HG02798 (cell line): ENCODE data around the gene CYP2B6.
"Not testable (repeated sequence)": the region's sequence is repeated elsewhere in the genome, so short reads cannot be mapped to it uniquely, and the experiment has no call there.

Experiments
- ATAC-seq: cut with Tn5 transposase; IDR thresholded peaks from one replicate; pipeline ENCODE4 v1.9.1; 2021; ENCODE audit warnings: mild to moderate bottlenecking; ENCODE audit not compliant: unreplicated experiment, poor library complexity

Gene CYP2B6

GRCh38 chr19:41029524-41030432 is 38.7 kb downstream of the CYP2B6 start:
- ATAC-seq: no peak

GRCh38 chr19:41030651-41031050 is 39.6 kb downstream of the CYP2B6 start:
- no peak for ATAC-seq

GRCh38 chr19:41031916-41032315 is 40.8 kb downstream of the CYP2B6 start:
- ATAC-seq: no peak

GRCh38 chr19:41033324-41033723 is 42.2 kb downstream of the CYP2B6 start:
- not testable (repeated sequence) for ATAC-seq

GRCh38 chr19:41039806-41040205 is 48.7 kb downstream of the CYP2B6 start:
- no peak for ATAC-seq

GRCh38 chr19:41045095-41045494 is 54.0 kb downstream of the CYP2B6 start:
- not testable (repeated sequence) for ATAC-seq

GRCh38 chr19:41050426-41050825 is 59.3 kb downstream of the CYP2B6 start:
- ATAC-seq: no peak

- not testable (repeated sequence) for ATAC-seq
Observed at GRCh38 chr19:41052162-41052561, 61.1 kb downstream of the CYP2B6 start.

GRCh38 chr19:41053331-41053730 is 62.2 kb downstream of the CYP2B6 start:
- not testable (repeated sequence) for ATAC-seq

GRCh38 chr19:41064974-41065569 is 74.0 kb downstream of the CYP2B6 start:
- ATAC-seq: no peak
